Prostate gland (tissue), 2 donors: Measurements from ENCODE around the gene SLC6A12. TPM values are rescaled to one million over a fixed set of nuclear protein-coding genes. Genes with fewer than 3 reads are reported as not detected.

Experiments used
- DNase-seq: peaks from one replicate; pipeline ENCODE4 v3.0.0-alpha.2; 2019; ENCODE audit warnings: low spot score
- H3K27ac ChIP-seq, 2 donors: fragments of 200-600 bp; sonication (generic); 2 replicates each; pipeline ENCODE4 v1.5.1; 2017 to 2019
- H3K27me3 ChIP-seq: fragments of 200-600 bp; sonication (generic); replicated peaks from 2 replicates; pipeline ENCODE4 v1.5.1; 2019; ENCODE audit not compliant: insufficient read depth
- H3K36me3 ChIP-seq, 2 donors: fragments of 200-600 bp; sonication (generic); 1 replicate in 1 of 2; 2 replicates in 1 of 2; pipeline versions ENCODE4 v1.5.1 to v1.8.1; 2017 to 2019
- H3K4me1 ChIP-seq: fragments of 200-600 bp; sonication (generic); replicated peaks from 2 replicates; pipeline ENCODE4 v1.5.1; 2019
- H3K4me3 ChIP-seq, 2 donors: fragments of 200-600 bp; sonication (generic); 2 replicates each; pipeline ENCODE4 v1.5.1; 2017 to 2019
- H3K9me3 ChIP-seq: fragments of 200-600 bp; sonication (generic); 2 replicates; pipeline ENCODE4 v1.5.1; 2017
- CTCF ChIP-seq, 4 experiments: fragments of 200-600 bp in 2 of 4; fragments of 450-650 bp in 2 of 4; sonication (generic) in 2 of 4; IDR thresholded peaks; 1 replicate in 3 of 4; 2 replicates in 1 of 4; pipeline ENCODE4 v1.5.1; 2016 to 2019; ENCODE audit warnings: antibody characterized with exemption in 4 of 4, mild to moderate bottlenecking in 2 of 4, moderate library complexity in 2 of 4
- POLR2A ChIP-seq: fragments of 450-650 bp; IDR thresholded peaks from one replicate; pipeline ENCODE4 v1.6.1; 2016; ENCODE audit warnings: antibody characterized with exemption, mild to moderate bottlenecking
- POLR2AphosphoS5 ChIP-seq: sonication (generic); formaldehyde crosslinking; IDR thresholded peaks from one replicate; pipeline ENCODE4 v1.6.1; 2017; ENCODE audit warnings: antibody characterized with exemption
- WGBS: methylation state at CpG from one replicate; pipeline ENCODE4 v1.1.5; 2018; 5-methylcytosine and 5-hydroxymethylcytosine counted together
- intact Hi-C: fragments of 100-400 bp; cut with DNase I; formaldehyde crosslinking; loops from one replicate; pipeline ENCODE4 v1.14.2; 2022
- total RNA-seq, 2 donors: library from RNA; depleted of rRNA; stranded (reverse); fragments of >200 nt; gene quantifications; one replicate each; pipeline ENCODE4 v1.1.0, GENCODE V29; 2016

The SLC6A12 gene
- total RNA-seq, 2 donors from 2014 or later: 1.0 to 1.9 TPM

GRCh38 chr12:213527-213932, 427 bp downstream of the SLC6A12 start:
- H3K4me1 ChIP-seq: no peaks in the 10 kb centered on the region
- no peaks in the 10 kb centered on the region for H3K27me3 ChIP-seq
- TF ChIP-seq CTCF (IDR thresholded peaks at IDR 0.05) (no peak), POLR2A (no peak), POLR2AphosphoS5 (no peak)
- intact Hi-C loops: no loop called here
- H3K9me3 ChIP-seq: no peaks in the 10 kb centered on the region
- no peak overlapping the region for H3K4me3 ChIP-seq
- WGBS: 48% methylated on average over 11 of the region's 12 CpGs
- no peaks in the 10 kb centered on the region for H3K36me3 ChIP-seq
- no peak overlapping the region for H3K27ac ChIP-seq
- no peak for DNase-seq

- intact Hi-C loops: no loop called here
- H3K27ac ChIP-seq: no peak overlapping the region
- TF ChIP-seq POLR2A: no peak
- no peak for TF ChIP-seq POLR2AphosphoS5
- no peak for TF ChIP-seq CTCF (IDR thresholded peaks at IDR 0.05)
- H3K9me3 ChIP-seq: no peaks in the 10 kb centered on the region
- H3K36me3 ChIP-seq: no peaks in the 10 kb centered on the region
- H3K27me3 ChIP-seq: no peaks in the 10 kb centered on the region
- DNase-seq: no peak
- H3K4me3 ChIP-seq: no peak overlapping the region
- no peaks in the 10 kb centered on the region for H3K4me1 ChIP-seq
- 32% methylated on average over 22 of the region's 22 CpGs for WGBS
Measured at GRCh38 chr12:212715-213526, 1.0 kb downstream of the SLC6A12 start.

- no peaks in the 10 kb centered on the region for H3K27me3 ChIP-seq
- no peak overlapping the region for H3K27ac ChIP-seq
- WGBS: 75% methylated on average over 8 of the region's 8 CpGs
- TF ChIP-seq POLR2AphosphoS5: no peak
- no peak for TF ChIP-seq CTCF (IDR thresholded peaks at IDR 0.05)
- TF ChIP-seq POLR2A: no peak
- H3K36me3 ChIP-seq: no peaks in the 10 kb centered on the region
- intact Hi-C loops: no loop called here
- H3K4me1 ChIP-seq: no peaks in the 10 kb centered on the region
- no peaks in the 10 kb centered on the region for H3K9me3 ChIP-seq
- H3K4me3 ChIP-seq: no peak overlapping the region
- no peak for DNase-seq
Measured at GRCh38 chr12:212415-212714, 1.6 kb downstream of the SLC6A12 start.

- WGBS: 88% methylated on average over 16 of the region's 16 CpGs
- Histone ChIP-seq H3K36me3 (no peaks in the 10 kb centered on the region), H3K4me1 (no peaks in the 10 kb centered on the region), H3K27ac (no peak overlapping the region), H3K9me3 (no peaks in the 10 kb centered on the region), H3K4me3 (no peak overlapping the region), H3K27me3 (no peaks in the 10 kb centered on the region)
- TF ChIP-seq POLR2AphosphoS5 (no peak), CTCF (IDR thresholded peaks at IDR 0.05) (no peak), POLR2A (no peak)
- intact Hi-C loops: no loop called here
- no peak for DNase-seq
Measured at GRCh38 chr12:211639-212414, 2.1 kb downstream of the SLC6A12 start.

GRCh38 chr12:211142-211465, 2.9 kb downstream of the SLC6A12 start:
- Histone ChIP-seq H3K9me3 (no peaks in the 10 kb centered on the region), H3K27me3 (no peaks in the 10 kb centered on the region), H3K4me3 (no peak overlapping the region), H3K27ac (no peak overlapping the region), H3K36me3 (no peaks in the 10 kb centered on the region), H3K4me1 (no peaks in the 10 kb centered on the region)
- TF ChIP-seq POLR2AphosphoS5: no peak
- TF ChIP-seq POLR2A: no peak
- no peak for TF ChIP-seq CTCF (IDR thresholded peaks at IDR 0.05)
- 89% methylated on average over 3 of the region's 3 CpGs for WGBS
- intact Hi-C loops: no loop called here
- DNase-seq: no peak
